Activated CD8-positive, alpha-beta memory T cell treated with anti-CD3 and anti-CD28 coated beads for 36 hours (primary cell): ENCODE data around the gene PKHD1. TPM values are rescaled to one million over a fixed set of nuclear protein-coding genes. Genes with fewer than 3 reads are reported as not detected.
"Not testable (repeated sequence)": the region's sequence is repeated elsewhere in the genome, so short reads cannot be mapped to it uniquely, and the experiment has no call there.

Experiments used
- CTCF ChIA-PET: fragments of 350-600 bp; sonication (Branson Sonifier 250); formaldehyde crosslinking; loops from one replicate; lab custom pipeline; 2021; ENCODE audit warnings: antibody characterized with exemption; lab: Charles Lee
- POLR2A ChIA-PET: fragments of 350-600 bp; sonication (Branson Sonifier 250); formaldehyde crosslinking; loops from one replicate; lab custom pipeline; 2021; ENCODE audit warnings: antibody characterized with exemption; lab: Charles Lee
- total RNA-seq, 2 experiments: library from RNA; stranded (reverse); gene quantifications; one replicate each; pipeline ENCODE4 v1.2.3, GENCODE V29; 2021

PKHD1 gene
- total RNA-seq, 2 experiments from 2014 or later, result not detected

GRCh38 chr6:52013035-52013434 lies 74.4 kb downstream of the PKHD1 start:
- ChIA-PET POLR2A (no interaction called here), CTCF (no interaction called here)

GRCh38 chr6:52012582-52012981 lies 74.8 kb downstream of the PKHD1 start:
- ChIA-PET POLR2A (no interaction called here), CTCF (no interaction called here)

GRCh38 chr6:52010806-52011205 lies 76.6 kb downstream of the PKHD1 start:
- ChIA-PET POLR2A (no interaction called here), CTCF (no interaction called here)

- ChIA-PET CTCF (no interaction called here), POLR2A (no interaction called here)
Measured at GRCh38 chr6:52010145-52010544, 77.3 kb downstream of the PKHD1 start.

- CTCF ChIA-PET, result no interaction called here
- POLR2A ChIA-PET, result no interaction called here
Measured at GRCh38 chr6:52009466-52010140, 77.8 kb downstream of the PKHD1 start.

- ChIA-PET CTCF (no interaction called here), POLR2A (no interaction called here)
Measured at GRCh38 chr6:52000064-52000463, 87.3 kb downstream of the PKHD1 start.

- POLR2A ChIA-PET, result no interaction called here
- CTCF ChIA-PET, result no interaction called here
Measured at GRCh38 chr6:51996296-51996947, 91.0 kb downstream of the PKHD1 start.

- ChIA-PET POLR2A (no interaction called here), CTCF (no interaction called here)
Measured at GRCh38 chr6:51995214-51995755, 92.1 kb downstream of the PKHD1 start.

GRCh38 chr6:51992876-51993275 lies 94.5 kb downstream of the PKHD1 start:
- ChIA-PET POLR2A (no interaction called here), CTCF (no interaction called here)

- CTCF ChIA-PET, result no interaction called here
- POLR2A ChIA-PET, result no interaction called here
Measured at GRCh38 chr6:51989789-51990188, 97.6 kb downstream of the PKHD1 start.

- ChIA-PET CTCF (no interaction called here), POLR2A (no interaction called here)
Measured at GRCh38 chr6:51986864-51987263, 100.5 kb downstream of the PKHD1 start.

- ChIA-PET POLR2A (no interaction called here), CTCF (no interaction called here)
Measured at GRCh38 chr6:51983564-51983963, 103.8 kb downstream of the PKHD1 start.

GRCh38 chr6:51982695-51983094 lies 104.7 kb downstream of the PKHD1 start:
- POLR2A ChIA-PET, CTCF ChIA-PET: not testable (repeated sequence)

GRCh38 chr6:51976374-51976773 lies 111.0 kb downstream of the PKHD1 start:
- POLR2A ChIA-PET, result no interaction called here
- CTCF ChIA-PET, result no interaction called here

GRCh38 chr6:51972659-51973058 lies 114.8 kb downstream of the PKHD1 start:
- POLR2A ChIA-PET, result no interaction called here
- CTCF ChIA-PET, result no interaction called here

GRCh38 chr6:51968265-51968664 lies 119.1 kb downstream of the PKHD1 start:
- POLR2A ChIA-PET, result no interaction called here
- CTCF ChIA-PET, result no interaction called here

- CTCF ChIA-PET, result no interaction called here
- POLR2A ChIA-PET, result no interaction called here
Measured at GRCh38 chr6:51965222-51965801, 122.1 kb downstream of the PKHD1 start.

- POLR2A ChIA-PET, result no interaction called here
- CTCF ChIA-PET, result no interaction called here
Measured at GRCh38 chr6:51963980-51964379, 123.4 kb downstream of the PKHD1 start.

GRCh38 chr6:51962354-51962753 lies 125.1 kb downstream of the PKHD1 start:
- ChIA-PET CTCF (no interaction called here), POLR2A (no interaction called here)

GRCh38 chr6:51960419-51960818 lies 127.0 kb downstream of the PKHD1 start:
- CTCF ChIA-PET, result no interaction called here
- POLR2A ChIA-PET, result no interaction called here
